Hepatocyte (in vitro differentiated cells): ENCODE results near the gene GNG13.

ENCODE experiments used
- EZH2 ChIP-seq: fragments of 200-600 bp; sonication (generic); IDR thresholded peaks from 2 replicates; pipeline ENCODE4 v1.6.1; 2016; ENCODE audit warnings: antibody characterized with exemption, mild to moderate bottlenecking, borderline replicate concordance
- EZH2phosphoT487 ChIP-seq: fragments of 200-600 bp; sonication (generic); IDR thresholded peaks from one replicate; pipeline ENCODE4 v1.6.1; 2018; ENCODE audit warnings: antibody characterized with exemption, mild to moderate bottlenecking, low read depth, moderate library complexity; ENCODE audit not compliant: unreplicated experiment, severe bottlenecking
- TF ChIP-seq, protein P1 (sequence below): fragments of 200-600 bp; sonication (generic); IDR thresholded peaks from 2 replicates; pipeline ENCODE4 v1.5.1; 2016; ENCODE audit warnings: antibody characterized with exemption, mild to moderate bottlenecking; ENCODE audit not compliant: poor library complexity

DNA sequence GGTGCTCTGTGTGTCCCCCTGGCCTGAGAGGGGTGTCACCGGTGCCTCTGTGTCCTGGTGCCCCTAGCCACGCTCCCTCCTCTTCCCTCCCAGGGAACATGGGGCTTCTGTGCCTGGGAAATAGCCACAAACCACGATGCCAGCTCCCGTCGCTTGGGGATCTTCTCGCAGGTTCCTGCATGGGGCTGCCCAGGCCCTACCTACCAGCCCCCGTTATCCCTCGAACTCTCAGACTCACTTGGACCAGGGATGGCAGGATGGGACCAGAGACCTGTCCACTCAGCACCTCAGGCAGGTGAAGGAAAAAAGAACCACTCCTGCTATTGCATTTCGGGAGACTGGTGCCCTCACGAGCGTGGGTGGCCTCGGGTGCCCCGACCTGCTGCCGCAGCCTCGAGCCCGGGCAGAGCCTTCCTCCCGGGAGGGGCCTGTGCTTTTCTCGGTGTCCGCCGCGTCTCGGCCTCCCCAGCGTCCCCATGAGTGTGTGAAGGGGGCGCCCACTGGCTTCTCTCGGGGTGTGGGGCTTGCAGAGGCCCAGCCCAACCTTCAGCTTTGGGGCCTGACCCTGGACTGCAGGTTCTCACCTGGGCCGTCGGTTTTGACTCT is 41.0 kb upstream of the GNG13 start:
- TF ChIP-seq, protein P1, sequence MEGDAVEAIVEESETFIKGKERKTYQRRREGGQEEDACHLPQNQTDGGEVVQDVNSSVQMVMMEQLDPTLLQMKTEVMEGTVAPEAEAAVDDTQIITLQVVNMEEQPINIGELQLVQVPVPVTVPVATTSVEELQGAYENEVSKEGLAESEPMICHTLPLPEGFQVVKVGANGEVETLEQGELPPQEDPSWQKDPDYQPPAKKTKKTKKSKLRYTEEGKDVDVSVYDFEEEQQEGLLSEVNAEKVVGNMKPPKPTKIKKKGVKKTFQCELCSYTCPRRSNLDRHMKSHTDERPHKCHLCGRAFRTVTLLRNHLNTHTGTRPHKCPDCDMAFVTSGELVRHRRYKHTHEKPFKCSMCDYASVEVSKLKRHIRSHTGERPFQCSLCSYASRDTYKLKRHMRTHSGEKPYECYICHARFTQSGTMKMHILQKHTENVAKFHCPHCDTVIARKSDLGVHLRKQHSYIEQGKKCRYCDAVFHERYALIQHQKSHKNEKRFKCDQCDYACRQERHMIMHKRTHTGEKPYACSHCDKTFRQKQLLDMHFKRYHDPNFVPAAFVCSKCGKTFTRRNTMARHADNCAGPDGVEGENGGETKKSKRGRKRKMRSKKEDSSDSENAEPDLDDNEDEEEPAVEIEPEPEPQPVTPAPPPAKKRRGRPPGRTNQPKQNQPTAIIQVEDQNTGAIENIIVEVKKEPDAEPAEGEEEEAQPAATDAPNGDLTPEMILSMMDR = no peak
- TF ChIP-seq EZH2 (no peak), EZH2phosphoT487 (no peak)
